ENCODE data around the gene DDC. TPM values are rescaled to one million over a fixed set of nuclear protein-coding genes. Genes with fewer than 3 reads are reported as not detected.
A peak's percentile ranks its signal among the peaks of the same experiment; 100 is the strongest.

Gene DDC
- total RNA-seq, result 0.19 and 0.35 TPM in 2 replicates

GRCh38 chr7:50564640-50565558, at the start of gene DDC:
Gene DDC (minus strand): TSS chr7:50565405. CDS start chr7:50544085, 21,320 bp downstream.
- intact Hi-C loops (cut with micrococcal nuclease), result no loop called here
- no peak for DNase-seq
- H3K27ac Mint-ChIP-seq, result no peak within 1 kb of the TSS
- H3K4me3 Mint-ChIP-seq, result no peak within 1 kb of the TSS
- H3K9me3 Mint-ChIP-seq, result no peaks in the 10 kb centered on the region
- H3K27me3 Mint-ChIP-seq, result peaks cover 6% of the 10 kb centered on the region
- no peaks in the 10 kb centered on the region for H3K36me3 Mint-ChIP-seq (ENCODE audit: low read depth)
- no peaks in the 10 kb centered on the region for H3K4me1 Mint-ChIP-seq

GRCh38 chr7:50613473-50613872, 48.3 kb upstream of the DDC start:
- no peaks in the 10 kb centered on the region for H3K9me3 Mint-ChIP-seq
- peaks cover 14% of the 10 kb centered on the region for H3K4me1 Mint-ChIP-seq
- peaks cover 32% of the 10 kb centered on the region for H3K27me3 Mint-ChIP-seq
- no peaks in the 10 kb centered on the region for H3K36me3 Mint-ChIP-seq (ENCODE audit: low read depth)
- intact Hi-C loops (cut with micrococcal nuclease), result loop anchor here (5.0 kb wide), 4 partner anchors 49 to 509 kb away; no protein-coding TSS in a partner anchor
- H3K27ac Mint-ChIP-seq, result no peak overlapping the region
- no peak overlapping the region for H3K4me3 Mint-ChIP-seq
- no peak for DNase-seq

GRCh38 chr7:50612704-50613103, 47.5 kb upstream of the DDC start:
- H3K27me3 Mint-ChIP-seq, result peaks cover 29% of the 10 kb centered on the region
- intact Hi-C loops (cut with micrococcal nuclease), result loop anchor here (5.0 kb wide), 4 partner anchors 50 to 510 kb away; no protein-coding TSS in a partner anchor

GRCh38 chr7:50610521-50611277, 45.5 kb upstream of the DDC start:
- intact Hi-C loops (cut with micrococcal nuclease), result loop anchor here (2.0 to 5.0 kb wide), 5 partner anchors 16 to 512 kb away; no protein-coding TSS in a partner anchor
- peaks cover 24% of the 10 kb centered on the region for H3K4me1 Mint-ChIP-seq
- no peak overlapping the region for H3K4me3 Mint-ChIP-seq
- H3K27me3 Mint-ChIP-seq, result peaks cover 22% of the 10 kb centered on the region
- H3K9me3 Mint-ChIP-seq, result peaks cover 8% of the 10 kb centered on the region
- H3K27ac Mint-ChIP-seq, result no peak overlapping the region
- DNase-seq, result peak; percentile 86
- no peaks in the 10 kb centered on the region for H3K36me3 Mint-ChIP-seq (ENCODE audit: low read depth)

More at GRCh38 chr7:50612704-50613103, 47.5 kb upstream of the DDC start:
- H3K27ac Mint-ChIP-seq, result no peak overlapping the region
- peaks cover 5% of the 10 kb centered on the region for H3K9me3 Mint-ChIP-seq
- H3K4me3 Mint-ChIP-seq, result no peak overlapping the region
- DNase-seq, result no peak
- peaks cover 21% of the 10 kb centered on the region for H3K4me1 Mint-ChIP-seq
- H3K36me3 Mint-ChIP-seq (ENCODE audit: low read depth), result no peaks in the 10 kb centered on the region

GRCh38 chr7:50608196-50608906, 43.1 kb upstream of the DDC start:
- peak; percentile 76 for DNase-seq
- H3K27me3 Mint-ChIP-seq, result peaks cover 21% of the 10 kb centered on the region
- no peak overlapping the region for H3K27ac Mint-ChIP-seq
- intact Hi-C loops (cut with micrococcal nuclease), result no loop called here
- H3K4me3 Mint-ChIP-seq, result peak overlapping the region; percentile 2
- H3K4me1 Mint-ChIP-seq, result peaks cover 24% of the 10 kb centered on the region
- no peaks in the 10 kb centered on the region for H3K36me3 Mint-ChIP-seq (ENCODE audit: low read depth)
- H3K9me3 Mint-ChIP-seq, result peaks cover 8% of the 10 kb centered on the region

GRCh38 chr7:50607524-50608125, 42.4 kb upstream of the DDC start:
- peaks cover 8% of the 10 kb centered on the region for H3K9me3 Mint-ChIP-seq
- peak overlapping the region; percentile 2 for H3K4me3 Mint-ChIP-seq
- H3K27ac Mint-ChIP-seq, result no peak overlapping the region
- H3K27me3 Mint-ChIP-seq, result peaks cover 15% of the 10 kb centered on the region
- H3K4me1 Mint-ChIP-seq, result peaks cover 24% of the 10 kb centered on the region
- H3K36me3 Mint-ChIP-seq (ENCODE audit: low read depth), result no peaks in the 10 kb centered on the region
- no peak for DNase-seq
- intact Hi-C loops (cut with micrococcal nuclease), result no loop called here

GRCh38 chr7:50605059-50605458, 39.9 kb upstream of the DDC start:
- H3K4me3 Mint-ChIP-seq, result no peak overlapping the region
- H3K27ac Mint-ChIP-seq, result no peak overlapping the region
- H3K9me3 Mint-ChIP-seq, result peaks cover 8% of the 10 kb centered on the region
- peaks cover 11% of the 10 kb centered on the region for H3K27me3 Mint-ChIP-seq
- DNase-seq, result no peak
- peaks cover 15% of the 10 kb centered on the region for H3K4me1 Mint-ChIP-seq
- no peaks in the 10 kb centered on the region for H3K36me3 Mint-ChIP-seq (ENCODE audit: low read depth)
- intact Hi-C loops (cut with micrococcal nuclease), result no loop called here

- H3K4me3 Mint-ChIP-seq, result no peak overlapping the region
- no peaks in the 10 kb centered on the region for H3K36me3 Mint-ChIP-seq (ENCODE audit: low read depth)
- H3K27me3 Mint-ChIP-seq, result peaks cover 14% of the 10 kb centered on the region
- DNase-seq, result no peak
- H3K9me3 Mint-ChIP-seq, result peaks cover 8% of the 10 kb centered on the region
- H3K4me1 Mint-ChIP-seq, result peaks cover 10% of the 10 kb centered on the region
- H3K27ac Mint-ChIP-seq, result no peak overlapping the region
- intact Hi-C loops (cut with micrococcal nuclease), result no loop called here
Observed at GRCh38 chr7:50603287-50603686, 38.1 kb upstream of the DDC start.

GRCh38 chr7:50599385-50599784, 34.2 kb upstream of the DDC start:
- Mint-ChIP-seq H3K36me3 (ENCODE audit: low read depth) (no peaks in the 10 kb centered on the region), H3K27me3 (peaks cover 11% of the 10 kb centered on the region), H3K4me3 (no peak overlapping the region), H3K4me1 (peaks cover 15% of the 10 kb centered on the region), H3K27ac (no peak overlapping the region), H3K9me3 (no peaks in the 10 kb centered on the region)
- intact Hi-C loops (cut with micrococcal nuclease), result loop anchor here (5.0 to 10.0 kb wide), 3 partner anchors 65 to 228 kb away; partner anchors contain the start of gene FIGNL1
- no peak for DNase-seq

- Mint-ChIP-seq H3K27me3 (peaks cover 9% of the 10 kb centered on the region), H3K27ac (no peak overlapping the region), H3K9me3 (no peaks in the 10 kb centered on the region), H3K4me3 (no peak overlapping the region), H3K36me3 (ENCODE audit: low read depth) (no peaks in the 10 kb centered on the region), H3K4me1 (peaks cover 20% of the 10 kb centered on the region)
- no peak for DNase-seq
- intact Hi-C loops (cut with micrococcal nuclease), result loop anchor here (5.0 to 10.0 kb wide), 3 partner anchors 64 to 229 kb away; partner anchors contain the start of gene FIGNL1
Observed at GRCh38 chr7:50598460-50599343, 33.5 kb upstream of the DDC start.

GRCh38 chr7:50596484-50596883, 31.3 kb upstream of the DDC start:
- Mint-ChIP-seq H3K4me3 (no peak overlapping the region), H3K27me3 (peaks cover 8% of the 10 kb centered on the region), H3K27ac (no peak overlapping the region), H3K4me1 (peaks cover 20% of the 10 kb centered on the region), H3K9me3 (no peaks in the 10 kb centered on the region), H3K36me3 (ENCODE audit: low read depth) (no peaks in the 10 kb centered on the region)
- intact Hi-C loops (cut with micrococcal nuclease), result loop anchor here (5.0 to 10.0 kb wide), 3 partner anchors 62 to 231 kb away; partner anchors contain the start of gene FIGNL1
- no peak for DNase-seq

- Mint-ChIP-seq H3K9me3 (no peaks in the 10 kb centered on the region), H3K27me3 (peaks cover 8% of the 10 kb centered on the region), H3K4me1 (peaks cover 18% of the 10 kb centered on the region), H3K27ac (no peak overlapping the region), H3K4me3 (no peak overlapping the region), H3K36me3 (ENCODE audit: low read depth) (no peaks in the 10 kb centered on the region)
- DNase-seq, result peak; percentile 64
- intact Hi-C loops (cut with micrococcal nuclease), result loop anchor here (2.0 to 10.0 kb wide), 4 partner anchors 15 to 232 kb away; partner anchors contain the start of gene FIGNL1
Observed at GRCh38 chr7:50595491-50596102, 30.4 kb upstream of the DDC start.

Measured in activated CD4-positive, alpha-beta T cell treated with anti-CD3 and anti-CD28 coated beads, Interleukin-2, amount 10 ng/mL, durations not matched to agents 24 days and 14 days (primary cell).